Osteoblast (primary cell): ENCODE measurements around the gene PTPRZ1. TPM values are rescaled to one million over a fixed set of nuclear protein-coding genes. Genes with fewer than 3 reads are reported as not detected.

Experiments used
- DNase-seq: peaks from one replicate; pipeline ENCODE4 v3.0.0; 2011; ENCODE audit warnings: low spot score, mixed read lengths; ENCODE audit not compliant: insufficient read length; ENCODE audit errors: missing footprints
- H2AFZ ChIP-seq: 2 replicates; pipeline ENCODE4 v1.6.0; 2011; ENCODE audit warnings: mild to moderate bottlenecking, low read length
- H3K27ac ChIP-seq: 2 replicates; pipeline ENCODE4 v1.5.1; 2011; ENCODE audit warnings: mild to moderate bottlenecking, low read depth, low read length, moderate library complexity
- H3K27me3 ChIP-seq: 2 replicates; pipeline ENCODE4 v1.6.0; 2012; ENCODE audit warnings: mild to moderate bottlenecking, control low read depth, inconsistent platforms, low read length, moderate library complexity; ENCODE audit not compliant: insufficient read depth
- H3K36me3 ChIP-seq: 2 replicates; pipeline ENCODE4 v1.5.1; 2011; ENCODE audit warnings: mild to moderate bottlenecking, low read length, control low read depth, moderate library complexity; ENCODE audit not compliant: insufficient read depth
- H3K4me1 ChIP-seq: 2 replicates; pipeline ENCODE4 v1.5.1; 2011; ENCODE audit warnings: mild to moderate bottlenecking, low read length, control low read depth, moderate library complexity; ENCODE audit not compliant: insufficient read depth
- H3K4me2 ChIP-seq: 2 replicates; pipeline ENCODE4 v1.6.0; 2011; ENCODE audit warnings: mild to moderate bottlenecking, low read length; ENCODE audit not compliant: insufficient read depth
- H3K4me3 ChIP-seq: fragments of 200-600 bp; sonication (generic); 3 replicates; pipeline ENCODE4 v1.5.1; 2012; ENCODE audit warnings: mild to moderate bottlenecking, low read length, inconsistent platforms; ENCODE audit not compliant: insufficient read depth
- H3K79me2 ChIP-seq: 2 replicates; pipeline ENCODE4 v1.6.0; 2012; ENCODE audit warnings: mild to moderate bottlenecking, low read length, control low read depth, inconsistent platforms; ENCODE audit not compliant: insufficient read depth
- H3K9me3 ChIP-seq: 2 replicates; pipeline ENCODE4 v1.5.1; 2011; ENCODE audit warnings: low read depth, low read length, control low read depth
- H4K20me1 ChIP-seq: 2 replicates; pipeline ENCODE4 v1.6.0; 2012; ENCODE audit warnings: mild to moderate bottlenecking, low read length, control low read depth; ENCODE audit not compliant: insufficient read depth
- total RNA-seq: library from RNA; depleted of rRNA; stranded (reverse); fragments of >200 nt; gene quantifications from 2 replicates; pipeline ENCODE4 v1.2.3, GENCODE V29; 2012
- TF ChIP-seq, protein P1 (sequence below): IDR thresholded peaks from 2 replicates; pipeline ENCODE4 v1.5.1; 2011; ENCODE audit warnings: mild to moderate bottlenecking, low read depth, low read length, moderate library complexity; ENCODE audit errors: extremely low read depth

Gene PTPRZ1
- total RNA-seq, 1 donor, result not detected

- TF ChIP-seq, protein P1, sequence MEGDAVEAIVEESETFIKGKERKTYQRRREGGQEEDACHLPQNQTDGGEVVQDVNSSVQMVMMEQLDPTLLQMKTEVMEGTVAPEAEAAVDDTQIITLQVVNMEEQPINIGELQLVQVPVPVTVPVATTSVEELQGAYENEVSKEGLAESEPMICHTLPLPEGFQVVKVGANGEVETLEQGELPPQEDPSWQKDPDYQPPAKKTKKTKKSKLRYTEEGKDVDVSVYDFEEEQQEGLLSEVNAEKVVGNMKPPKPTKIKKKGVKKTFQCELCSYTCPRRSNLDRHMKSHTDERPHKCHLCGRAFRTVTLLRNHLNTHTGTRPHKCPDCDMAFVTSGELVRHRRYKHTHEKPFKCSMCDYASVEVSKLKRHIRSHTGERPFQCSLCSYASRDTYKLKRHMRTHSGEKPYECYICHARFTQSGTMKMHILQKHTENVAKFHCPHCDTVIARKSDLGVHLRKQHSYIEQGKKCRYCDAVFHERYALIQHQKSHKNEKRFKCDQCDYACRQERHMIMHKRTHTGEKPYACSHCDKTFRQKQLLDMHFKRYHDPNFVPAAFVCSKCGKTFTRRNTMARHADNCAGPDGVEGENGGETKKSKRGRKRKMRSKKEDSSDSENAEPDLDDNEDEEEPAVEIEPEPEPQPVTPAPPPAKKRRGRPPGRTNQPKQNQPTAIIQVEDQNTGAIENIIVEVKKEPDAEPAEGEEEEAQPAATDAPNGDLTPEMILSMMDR, result no peak
- H3K4me3 ChIP-seq, result no peak overlapping the region
- H3K79me2 ChIP-seq, result no peaks in the 10 kb centered on the region
- H3K9me3 ChIP-seq, result no peaks in the 10 kb centered on the region
- no peaks in the 10 kb centered on the region for H3K36me3 ChIP-seq
- H3K4me2 ChIP-seq, result no peak overlapping the region
- DNase-seq, result no peak
- no peaks in the 10 kb centered on the region for H3K4me1 ChIP-seq
- H2AFZ ChIP-seq, result no peak overlapping the region
- H3K27me3 ChIP-seq, result no peaks in the 10 kb centered on the region
- no peak overlapping the region for H3K27ac ChIP-seq
- H4K20me1 ChIP-seq, result no peaks in the 10 kb centered on the region
Observed at GRCh38 chr7:122013630-122014029, 140.7 kb downstream of the PTPRZ1 start.

- Histone ChIP-seq H3K36me3 (no peaks in the 10 kb centered on the region), H2AFZ (no peak overlapping the region), H3K9me3 (no peaks in the 10 kb centered on the region), H3K27me3 (no peaks in the 10 kb centered on the region), H3K79me2 (no peaks in the 10 kb centered on the region), H3K4me3 (no peak overlapping the region), H4K20me1 (no peaks in the 10 kb centered on the region), H3K4me1 (no peaks in the 10 kb centered on the region), H3K27ac (no peak overlapping the region), H3K4me2 (no peak overlapping the region)
- TF ChIP-seq, protein P1, result peak; percentile 30
- no peak for DNase-seq
Observed at GRCh38 chr7:122014697-122015096, 141.7 kb downstream of the PTPRZ1 start.

- Histone ChIP-seq H3K4me1 (no peaks in the 10 kb centered on the region), H2AFZ (no peak overlapping the region), H3K9me3 (no peaks in the 10 kb centered on the region), H4K20me1 (no peaks in the 10 kb centered on the region), H3K36me3 (no peaks in the 10 kb centered on the region), H3K27ac (no peak overlapping the region), H3K4me3 (no peak overlapping the region), H3K79me2 (no peaks in the 10 kb centered on the region), H3K27me3 (no peaks in the 10 kb centered on the region), H3K4me2 (no peak overlapping the region)
- DNase-seq, result no peak
- TF ChIP-seq, protein P1, result no peak
Observed at GRCh38 chr7:122018032-122018431, 145.1 kb downstream of the PTPRZ1 start.

GRCh38 chr7:122027058-122027457, 154.1 kb downstream of the PTPRZ1 start:
- H3K79me2 ChIP-seq, result no peaks in the 10 kb centered on the region
- no peaks in the 10 kb centered on the region for H4K20me1 ChIP-seq
- no peak overlapping the region for H2AFZ ChIP-seq
- no peak overlapping the region for H3K4me2 ChIP-seq
- H3K36me3 ChIP-seq, result no peaks in the 10 kb centered on the region
- DNase-seq, result peak; percentile 10
- H3K27ac ChIP-seq, result no peak overlapping the region
- H3K4me3 ChIP-seq, result no peak overlapping the region
- H3K4me1 ChIP-seq, result no peaks in the 10 kb centered on the region
- H3K9me3 ChIP-seq, result no peaks in the 10 kb centered on the region
- H3K27me3 ChIP-seq, result no peaks in the 10 kb centered on the region
- TF ChIP-seq, protein P1, result no peak
